Measurements from ENCODE around the gene AP1G1. TPM values are rescaled to one million over a fixed set of nuclear protein-coding genes. Genes with fewer than 3 reads are reported as not detected.

The AP1G1 gene
- total and polyA plus RNA-seq, 5 experiments from 2014 or later, result 6.2 to 110 (median 9.5) TPM

GRCh38 chr16:71780521-71781089 is 28.0 kb downstream of the AP1G1 start:
- H3K36me3 Mint-ChIP-seq, result peaks cover 0 to 54% (median 0%) of the 10 kb centered on the region in 3 donors
- H3K27ac Mint-ChIP-seq, result peak overlapping the region in 2 of 10 donors; percentile 11 to 46
- ATAC-seq (no peak), DNase-seq (no peak)
- no peaks in the 10 kb centered on the region for H3K27me3 Mint-ChIP-seq
- no peaks in the 10 kb centered on the region for H3K9me3 Mint-ChIP-seq
- POLR2A ChIA-PET, result no interaction called here
- peaks cover 8 to 49% (median 24%) of the 10 kb centered on the region in 4 donors for H3K4me1 Mint-ChIP-seq
- no peak overlapping the region for H3K4me3 Mint-ChIP-seq

GRCh38 chr16:71778780-71779179 is 29.9 kb downstream of the AP1G1 start:
- peak overlapping the region in 2 of 10 donors; percentile 42 to 49 for H3K27ac Mint-ChIP-seq
- no peak for ATAC-seq
- no peaks in the 10 kb centered on the region for H3K27me3 Mint-ChIP-seq
- no peaks in the 10 kb centered on the region for H3K9me3 Mint-ChIP-seq
- POLR2A ChIA-PET, result no interaction called here
- peaks cover 8 to 42% (median 21%) of the 10 kb centered on the region in 4 donors for H3K4me1 Mint-ChIP-seq
- peaks cover 0 to 59% (median 3%) of the 10 kb centered on the region in 3 donors for H3K36me3 Mint-ChIP-seq
- peak overlapping the region in 1 of 10 donors; percentile 7 for H3K4me3 Mint-ChIP-seq
- no peak for DNase-seq

- Mint-ChIP-seq H3K4me3 (no peak overlapping the region), H3K4me1 (peaks cover 8 to 40% (median 20%) of the 10 kb centered on the region in 4 donors), H3K9me3 (no peaks in the 10 kb centered on the region), H3K27ac (peak overlapping the region in 4 of 10 donors; percentile 18 to 82 (median 56)), H3K36me3 (peaks cover 0 to 64% (median 3%) of the 10 kb centered on the region in 3 donors), H3K27me3 (no peaks in the 10 kb centered on the region)
- ATAC-seq, result no peak
- POLR2A ChIA-PET, result interaction anchor here (1.4 kb wide), 1 partner anchor 118 kb away, joined by 3 read pairs; no protein-coding TSS in a partner anchor
- DNase-seq, result no peak
Measured at GRCh38 chr16:71777329-71777728, 31.3 kb downstream of the AP1G1 start.

- Mint-ChIP-seq H3K27me3 (no peaks in the 10 kb centered on the region), H3K9me3 (no peaks in the 10 kb centered on the region), H3K4me1 (peaks cover 0 to 30% (median 14%) of the 10 kb centered on the region in 4 donors), H3K27ac (peak overlapping the region in 5 of 10 donors; percentile 2 to 51 (median 40)), H3K36me3 (peaks cover 0 to 71% (median 7%) of the 10 kb centered on the region in 3 donors), H3K4me3 (no peak overlapping the region)
- POLR2A ChIA-PET, result no interaction called here
- no peak for DNase-seq
- no peak for ATAC-seq
Measured at GRCh38 chr16:71775949-71776348, 32.7 kb downstream of the AP1G1 start.

- H3K27me3 Mint-ChIP-seq, result no peaks in the 10 kb centered on the region
- no peak for ATAC-seq
- H3K36me3 Mint-ChIP-seq, result peaks cover 0 to 86% (median 21%) of the 10 kb centered on the region in 3 donors
- DNase-seq, result no peak
- no peaks in the 10 kb centered on the region for H3K9me3 Mint-ChIP-seq
- H3K4me3 Mint-ChIP-seq, result no peak overlapping the region
- H3K27ac Mint-ChIP-seq, result peak overlapping the region in 1 of 10 donors; percentile 47
- peaks cover 0 to 16% (median 9%) of the 10 kb centered on the region in 4 donors for H3K4me1 Mint-ChIP-seq
- POLR2A ChIA-PET, result no interaction called here
Measured at GRCh38 chr16:71771571-71771970, 37.1 kb downstream of the AP1G1 start.

GRCh38 chr16:71769222-71769621 is 39.4 kb downstream of the AP1G1 start:
- H3K36me3 Mint-ChIP-seq, result peaks cover 0 to 83% (median 21%) of the 10 kb centered on the region in 3 donors
- no peak overlapping the region for H3K4me3 Mint-ChIP-seq
- no peaks in the 10 kb centered on the region for H3K9me3 Mint-ChIP-seq
- POLR2A ChIA-PET, result interaction anchor here (0.7 kb wide), 1 partner anchor 118 kb away, joined by 4 read pairs; no protein-coding TSS in a partner anchor
- no peaks in the 10 kb centered on the region for H3K27me3 Mint-ChIP-seq
- DNase-seq, result no peak
- H3K4me1 Mint-ChIP-seq, result peaks cover 0 to 14% (median 5%) of the 10 kb centered on the region in 4 donors
- peak overlapping the region in 2 of 10 donors; percentile 14 to 56 for H3K27ac Mint-ChIP-seq
- ATAC-seq, result no peak

- Mint-ChIP-seq H3K27ac (peak overlapping the region in 4 of 10 donors; percentile 15 to 51 (median 27)), H3K4me1 (peaks cover 0 to 14% (median 7%) of the 10 kb centered on the region in 4 donors), H3K9me3 (no peaks in the 10 kb centered on the region), H3K27me3 (no peaks in the 10 kb centered on the region), H3K4me3 (peak overlapping the region in 1 of 10 donors; percentile 28), H3K36me3 (peaks cover 0 to 85% (median 22%) of the 10 kb centered on the region in 3 donors)
- DNase-seq, result no peak
- no peak for ATAC-seq
- POLR2A ChIA-PET, result interaction anchor here (0.6 kb wide), 1 partner anchor 23 kb away, joined by 4 read pairs; no protein-coding TSS in a partner anchor
Measured at GRCh38 chr16:71767060-71767900, 41.4 kb downstream of the AP1G1 start.

- POLR2A ChIA-PET, result no interaction called here
- no peak overlapping the region for H3K27ac Mint-ChIP-seq
Measured at GRCh38 chr16:71762186-71762585, 46.4 kb downstream of the AP1G1 start.

GRCh38 chr16:71761097-71761496 is 47.5 kb downstream of the AP1G1 start:
- H3K4me1 Mint-ChIP-seq, result peaks cover 0 to 4% (median 0%) of the 10 kb centered on the region in 4 donors
- POLR2A ChIA-PET, result no interaction called here
- no peak for ATAC-seq
- H3K27me3 Mint-ChIP-seq, result no peaks in the 10 kb centered on the region
- H3K27ac Mint-ChIP-seq, result peak overlapping the region in 1 of 10 donors; percentile 23
- H3K9me3 Mint-ChIP-seq, result no peaks in the 10 kb centered on the region
- no peak for DNase-seq
- H3K36me3 Mint-ChIP-seq, result peaks cover 0 to 87% (median 15%) of the 10 kb centered on the region in 3 donors
- H3K4me3 Mint-ChIP-seq, result no peak overlapping the region

More at GRCh38 chr16:71762186-71762585, 46.4 kb downstream of the AP1G1 start:
- no peak for DNase-seq
- no peaks in the 10 kb centered on the region for H3K27me3 Mint-ChIP-seq
- H3K4me3 Mint-ChIP-seq, result no peak overlapping the region
- no peaks in the 10 kb centered on the region for H3K9me3 Mint-ChIP-seq
- H3K4me1 Mint-ChIP-seq, result peaks cover 0 to 7% (median 4%) of the 10 kb centered on the region in 4 donors
- peaks cover 0 to 87% (median 8%) of the 10 kb centered on the region in 3 donors for H3K36me3 Mint-ChIP-seq
- ATAC-seq, result no peak

GRCh38 chr16:71758293-71758760 is 50.3 kb downstream of the AP1G1 start:
- no peak for ATAC-seq
- H3K4me1 Mint-ChIP-seq, result peaks cover 0 to 4% (median 0%) of the 10 kb centered on the region in 4 donors

GRCh38 chr16:71754652-71755051 is 54.0 kb downstream of the AP1G1 start:
- Mint-ChIP-seq H3K4me3 (no peak overlapping the region), H3K4me1 (peaks cover 0 to 3% (median 0%) of the 10 kb centered on the region in 4 donors), H3K27ac (peak overlapping the region in 2 of 10 donors; percentile 46 to 81), H3K27me3 (no peaks in the 10 kb centered on the region), H3K9me3 (no peaks in the 10 kb centered on the region), H3K36me3 (peaks cover 4 to 88% (median 22%) of the 10 kb centered on the region in 3 donors)
- DNase-seq (no peak), ATAC-seq (no peak)
- POLR2A ChIA-PET, result no interaction called here

More at GRCh38 chr16:71758293-71758760, 50.3 kb downstream of the AP1G1 start:
- no peak for DNase-seq
- no peaks in the 10 kb centered on the region for H3K9me3 Mint-ChIP-seq
- POLR2A ChIA-PET, result no interaction called here
- no peak overlapping the region for H3K4me3 Mint-ChIP-seq
- H3K27ac Mint-ChIP-seq, result peak overlapping the region in 2 of 10 donors; percentile 14 to 18
- H3K36me3 Mint-ChIP-seq, result peaks cover 0 to 94% (median 20%) of the 10 kb centered on the region in 3 donors
- H3K27me3 Mint-ChIP-seq, result no peaks in the 10 kb centered on the region

GRCh38 chr16:71754108-71754507 is 54.5 kb downstream of the AP1G1 start:
- DNase-seq (no peak), ATAC-seq (no peak)
- H3K36me3 Mint-ChIP-seq, result peaks cover 4 to 88% (median 22%) of the 10 kb centered on the region in 3 donors
- no peaks in the 10 kb centered on the region for H3K9me3 Mint-ChIP-seq
- peak overlapping the region in 5 of 10 donors; percentile 5 to 81 (median 49) for H3K27ac Mint-ChIP-seq
- H3K27me3 Mint-ChIP-seq, result no peaks in the 10 kb centered on the region
- H3K4me1 Mint-ChIP-seq, result peaks cover 0 to 4% (median 0%) of the 10 kb centered on the region in 4 donors
- no peak overlapping the region for H3K4me3 Mint-ChIP-seq
- POLR2A ChIA-PET, result no interaction called here

Data from naive thymus-derived CD8-positive, alpha-beta T cell (primary cell).